Upper lobe of left lung (tissue), 4 donors: ENCODE measurements around the gene CDY2B.
"Not testable (repeated sequence)": the region's sequence is repeated elsewhere in the genome, so short reads cannot be mapped to it uniquely, and the experiment has no call there.

Experiments
- POLR2AphosphoS5 ChIP-seq, 2 donors: sonication (generic); formaldehyde crosslinking; IDR thresholded peaks; one replicate each; pipeline ENCODE4 v1.5.1; 2017; ENCODE audit warnings: antibody characterized with exemption in 2 of 2
- TF ChIP-seq, protein P1 (sequence below), 6 experiments: fragments of 450-650 bp in 4 of 6; fragments of 200-600 bp in 2 of 6; sonication (generic) in 2 of 6; IDR thresholded peaks; one replicate each; pipeline ENCODE4 v1.5.1; 2016 to 2019; ENCODE audit warnings: antibody characterized with exemption in 6 of 6

DNA sequence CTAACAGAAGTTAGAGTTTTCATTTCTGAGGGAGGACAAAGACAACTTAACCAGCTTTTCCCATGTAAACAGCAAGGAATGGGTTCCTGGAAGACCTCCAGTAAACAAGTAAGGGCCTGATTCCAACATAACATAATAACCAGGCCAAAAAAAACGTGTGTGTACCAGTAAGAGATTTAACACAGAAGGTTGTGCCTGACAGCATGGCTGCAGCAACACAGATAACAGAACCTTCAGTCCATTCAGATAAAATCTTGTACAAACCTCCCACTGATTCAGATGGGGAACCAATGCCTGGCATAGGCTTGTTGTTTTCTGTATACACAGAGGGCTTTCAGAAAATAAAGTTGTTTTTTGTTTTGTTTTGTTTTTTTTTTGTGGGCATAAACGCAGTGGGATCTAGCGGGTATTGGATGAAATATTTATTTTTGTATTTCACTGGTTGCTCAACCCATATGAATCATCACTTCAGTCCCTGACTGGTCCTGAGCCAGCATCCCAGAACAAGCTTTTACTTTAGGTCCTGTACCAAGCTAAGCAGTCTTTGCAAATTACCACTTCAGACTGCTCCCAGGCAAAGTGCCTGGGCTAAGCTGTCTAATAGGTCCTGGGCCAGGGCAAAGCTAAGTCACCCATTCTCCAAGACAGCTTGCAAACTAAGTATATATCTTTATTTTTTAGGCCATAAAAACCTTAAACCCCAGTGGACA lies 8.7 kb downstream of the CDY2B start:
- TF ChIP-seq, protein P1, sequence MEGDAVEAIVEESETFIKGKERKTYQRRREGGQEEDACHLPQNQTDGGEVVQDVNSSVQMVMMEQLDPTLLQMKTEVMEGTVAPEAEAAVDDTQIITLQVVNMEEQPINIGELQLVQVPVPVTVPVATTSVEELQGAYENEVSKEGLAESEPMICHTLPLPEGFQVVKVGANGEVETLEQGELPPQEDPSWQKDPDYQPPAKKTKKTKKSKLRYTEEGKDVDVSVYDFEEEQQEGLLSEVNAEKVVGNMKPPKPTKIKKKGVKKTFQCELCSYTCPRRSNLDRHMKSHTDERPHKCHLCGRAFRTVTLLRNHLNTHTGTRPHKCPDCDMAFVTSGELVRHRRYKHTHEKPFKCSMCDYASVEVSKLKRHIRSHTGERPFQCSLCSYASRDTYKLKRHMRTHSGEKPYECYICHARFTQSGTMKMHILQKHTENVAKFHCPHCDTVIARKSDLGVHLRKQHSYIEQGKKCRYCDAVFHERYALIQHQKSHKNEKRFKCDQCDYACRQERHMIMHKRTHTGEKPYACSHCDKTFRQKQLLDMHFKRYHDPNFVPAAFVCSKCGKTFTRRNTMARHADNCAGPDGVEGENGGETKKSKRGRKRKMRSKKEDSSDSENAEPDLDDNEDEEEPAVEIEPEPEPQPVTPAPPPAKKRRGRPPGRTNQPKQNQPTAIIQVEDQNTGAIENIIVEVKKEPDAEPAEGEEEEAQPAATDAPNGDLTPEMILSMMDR (IDR thresholded peaks at IDR 0.05) = not testable (repeated sequence)
- not testable (repeated sequence) for TF ChIP-seq POLR2AphosphoS5 (IDR thresholded peaks at IDR 0.05)
